Calu3 (cell line): Measurements from ENCODE around the gene MCM9. TPM values are rescaled to one million over a fixed set of nuclear protein-coding genes. Genes with fewer than 3 reads are reported as not detected.

Experiments
- BruUV-seq: library from RNA; stranded (reverse); fragments of 400-500 nt; replicated peaks from 2 replicates; lab custom pipeline; 2021; lab: Mats Ljungman, UMichigan
- CTCF ChIA-PET: fragments of 300-600 bp; sonication (Branson Sonifier 250); formaldehyde crosslinking; loops from one replicate; lab custom pipeline; 2022; ENCODE audit warnings: antibody characterized with exemption; lab: Charles Lee
- DNase-seq: peaks from one replicate; pipeline ENCODE4 v3.0.0; 2022
- H3K27ac Mint-ChIP-seq: one replicate; pipeline ENCODE4 v1.8.0; 2022; ENCODE audit warnings: mixed read lengths; ENCODE audit not compliant: unreplicated experiment
- H3K27me3 Mint-ChIP-seq: one replicate; pipeline ENCODE4 v1.8.0; 2022; ENCODE audit warnings: mixed read lengths; ENCODE audit not compliant: unreplicated experiment
- H3K36me3 Mint-ChIP-seq: one replicate; pipeline ENCODE4 v1.8.0; 2022; ENCODE audit warnings: mild to moderate bottlenecking, moderate library complexity, mixed read lengths; ENCODE audit not compliant: insufficient read depth, unreplicated experiment
- H3K4me1 Mint-ChIP-seq: one replicate; pipeline ENCODE4 v1.8.0; 2022; ENCODE audit warnings: mild to moderate bottlenecking, low read depth, mixed read lengths; ENCODE audit not compliant: unreplicated experiment
- H3K4me3 Mint-ChIP-seq: one replicate; pipeline ENCODE4 v1.8.0; 2022; ENCODE audit warnings: mild to moderate bottlenecking, low read depth, moderate library complexity, mixed read lengths; ENCODE audit not compliant: unreplicated experiment
- H3K9me3 Mint-ChIP-seq: one replicate; pipeline ENCODE4 v1.8.0; 2022; ENCODE audit warnings: low read depth, mixed read lengths; ENCODE audit not compliant: unreplicated experiment
- intact Hi-C: fragments of 100-400 bp; cut with micrococcal nuclease; formaldehyde crosslinking; loops from one replicate; pipeline ENCODE4 v1.10.0; 2022; ENCODE audit not compliant: unreplicated experiment
- total RNA-seq: library from RNA; stranded (reverse); gene quantifications from 2 replicates; pipeline ENCODE4 v1.2.3, GENCODE V29; 2022
- TF ChIP-seq, protein P1 (sequence below): fragments of 200-600 bp; IDR thresholded peaks from one replicate; pipeline ENCODE4 v1.8.0; 2022; ENCODE audit warnings: antibody characterized with exemption; ENCODE audit not compliant: unreplicated experiment

The MCM9 gene
- total RNA-seq, 1 experiment from 2014 or later, result 24.6 TPM

DNA sequence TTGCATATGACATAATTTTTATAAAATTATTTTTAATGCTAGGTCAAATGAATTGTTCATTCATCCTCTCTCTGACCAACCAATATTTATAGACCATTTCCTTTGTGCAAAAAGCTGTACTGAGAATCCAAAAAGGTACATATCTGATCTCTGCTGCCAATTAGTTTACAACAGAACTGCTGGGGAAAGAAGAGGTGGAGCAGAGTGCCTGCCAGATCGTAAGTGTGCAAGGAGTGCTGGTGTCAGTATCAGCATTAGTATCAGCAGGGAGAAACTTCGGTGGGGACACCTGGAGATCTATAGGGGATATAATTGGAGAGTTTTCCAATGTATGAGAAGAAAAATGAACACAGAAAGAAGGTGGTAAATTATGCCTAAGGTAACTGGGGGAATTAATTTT is 104.3 kb downstream of the MCM9 start:
- no peaks in the 10 kb centered on the region for H3K36me3 Mint-ChIP-seq
- H3K4me3 Mint-ChIP-seq, result no peak overlapping the region
- H3K9me3 Mint-ChIP-seq, result peaks cover 2% of the 10 kb centered on the region
- intact Hi-C loops, result no loop called here
- H3K27ac Mint-ChIP-seq, result no peak overlapping the region
- no peak for DNase-seq
- no TSS peak for BruUV-seq
- H3K4me1 Mint-ChIP-seq, result no peaks in the 10 kb centered on the region
- CTCF ChIA-PET, result no interaction called here
- no peaks in the 10 kb centered on the region for H3K27me3 Mint-ChIP-seq
- TF ChIP-seq, protein P1, sequence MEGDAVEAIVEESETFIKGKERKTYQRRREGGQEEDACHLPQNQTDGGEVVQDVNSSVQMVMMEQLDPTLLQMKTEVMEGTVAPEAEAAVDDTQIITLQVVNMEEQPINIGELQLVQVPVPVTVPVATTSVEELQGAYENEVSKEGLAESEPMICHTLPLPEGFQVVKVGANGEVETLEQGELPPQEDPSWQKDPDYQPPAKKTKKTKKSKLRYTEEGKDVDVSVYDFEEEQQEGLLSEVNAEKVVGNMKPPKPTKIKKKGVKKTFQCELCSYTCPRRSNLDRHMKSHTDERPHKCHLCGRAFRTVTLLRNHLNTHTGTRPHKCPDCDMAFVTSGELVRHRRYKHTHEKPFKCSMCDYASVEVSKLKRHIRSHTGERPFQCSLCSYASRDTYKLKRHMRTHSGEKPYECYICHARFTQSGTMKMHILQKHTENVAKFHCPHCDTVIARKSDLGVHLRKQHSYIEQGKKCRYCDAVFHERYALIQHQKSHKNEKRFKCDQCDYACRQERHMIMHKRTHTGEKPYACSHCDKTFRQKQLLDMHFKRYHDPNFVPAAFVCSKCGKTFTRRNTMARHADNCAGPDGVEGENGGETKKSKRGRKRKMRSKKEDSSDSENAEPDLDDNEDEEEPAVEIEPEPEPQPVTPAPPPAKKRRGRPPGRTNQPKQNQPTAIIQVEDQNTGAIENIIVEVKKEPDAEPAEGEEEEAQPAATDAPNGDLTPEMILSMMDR, result no peak

DNA sequence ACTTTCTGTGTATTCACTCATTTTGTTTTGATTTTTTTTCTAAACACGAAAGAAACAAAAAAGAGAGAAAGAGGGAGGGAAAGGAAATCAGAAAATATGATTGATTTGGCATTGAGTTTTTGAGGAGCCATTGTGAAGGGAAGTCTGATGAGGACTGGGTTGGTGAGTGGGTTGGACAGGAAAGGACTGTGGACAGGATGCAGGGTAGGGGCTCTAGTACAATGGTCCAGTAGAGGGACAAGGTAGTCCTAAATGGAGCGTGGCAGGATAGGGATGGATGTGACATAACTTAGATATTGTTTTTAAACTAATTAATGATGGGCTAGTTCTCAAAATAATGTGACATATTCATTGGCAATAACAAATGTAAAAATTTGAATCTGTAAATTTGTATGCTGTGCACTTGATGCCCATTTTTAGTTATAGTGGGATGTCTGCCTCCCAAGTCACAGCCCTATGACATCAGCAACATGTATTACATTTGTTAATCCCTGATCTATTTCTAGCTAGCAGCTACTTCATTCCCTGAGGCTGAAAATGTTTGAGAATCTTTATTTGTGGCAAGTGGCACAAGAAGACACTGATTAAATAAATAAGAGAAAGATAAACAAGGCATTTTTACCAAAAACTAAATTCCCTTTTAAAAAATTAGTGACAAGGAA is 105.0 kb downstream of the MCM9 start:
- Mint-ChIP-seq H3K27ac (no peak overlapping the region), H3K9me3 (no peaks in the 10 kb centered on the region), H3K4me3 (no peak overlapping the region), H3K4me1 (no peaks in the 10 kb centered on the region), H3K27me3 (no peaks in the 10 kb centered on the region), H3K36me3 (no peaks in the 10 kb centered on the region)
- no TSS peak for BruUV-seq
- CTCF ChIA-PET, result no interaction called here
- DNase-seq, result no peak
- intact Hi-C loops, result no loop called here
- TF ChIP-seq, protein P1, result no peak

GRCh38 chr6:118826096-118826495 is 108.9 kb downstream of the MCM9 start:
- BruUV-seq, result no TSS peak
- Mint-ChIP-seq H3K9me3 (no peaks in the 10 kb centered on the region), H3K36me3 (no peaks in the 10 kb centered on the region), H3K27ac (no peak overlapping the region), H3K4me3 (no peak overlapping the region), H3K27me3 (no peaks in the 10 kb centered on the region), H3K4me1 (no peaks in the 10 kb centered on the region)
- no peak for DNase-seq
- CTCF ChIA-PET, result no interaction called here
- TF ChIP-seq, protein P1, result no peak
- intact Hi-C loops, result no loop called here

- Mint-ChIP-seq H3K4me3 (no peak overlapping the region), H3K4me1 (no peaks in the 10 kb centered on the region), H3K27me3 (no peaks in the 10 kb centered on the region), H3K9me3 (no peaks in the 10 kb centered on the region), H3K27ac (no peak overlapping the region), H3K36me3 (no peaks in the 10 kb centered on the region)
- CTCF ChIA-PET, result no interaction called here
- intact Hi-C loops, result no loop called here
- TF ChIP-seq, protein P1, result no peak
- BruUV-seq, result no TSS peak
- DNase-seq, result no peak
These were observed 109.3 kb downstream of the MCM9 start for GRCh38 chr6:118825661-118826060.
